Measurements from ENCODE around the gene MAP3K6. TPM values are rescaled to one million over a fixed set of nuclear protein-coding genes. Genes with fewer than 3 reads are reported as not detected.
A peak's percentile ranks its signal among the peaks of the same experiment; 100 is the strongest.

MAP3K6 gene
- total and polyA plus RNA-seq, 8 donors: 11.8 to 83.3 (median 16.2) TPM

DNA sequence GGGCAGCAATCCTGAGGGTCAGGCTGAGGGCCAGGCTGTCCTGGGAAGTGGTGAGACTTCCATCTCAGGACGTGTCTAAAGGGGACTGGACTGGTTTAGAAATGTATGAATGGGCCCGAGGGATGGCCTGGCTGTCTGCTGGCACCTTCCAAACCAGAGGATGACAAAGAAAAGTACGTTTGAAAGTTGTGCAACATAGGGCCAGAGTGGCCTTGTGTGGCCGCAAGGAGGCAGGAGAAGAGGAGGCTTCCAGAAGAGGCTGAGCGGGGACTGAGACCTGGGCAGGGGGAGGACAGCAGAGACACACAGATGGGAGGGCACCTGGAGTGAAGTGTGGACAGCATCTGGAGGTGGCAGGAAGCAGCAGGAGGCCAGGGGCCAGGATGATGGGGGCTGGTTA lies 27.5 kb downstream of the MAP3K6 start:
- Histone ChIP-seq H3K4me3 (no peak overlapping the region), H3K27me3 (no peaks in the 10 kb centered on the region), H3K27ac (no peak overlapping the region), H3K4me1 (peaks cover 10 to 38% of the 10 kb centered on the region in 2 donors), H3K36me3 (peaks cover 0 to 32% of the 10 kb centered on the region in 2 donors), H3K9me3 (no peaks in the 10 kb centered on the region)
- intact Hi-C loops (cut with DNase I): no loop called here
- ATAC-seq: no peak
- peak in 1 of 4 donors; percentile 33 for DNase-seq
- TF ChIP-seq, protein P1, sequence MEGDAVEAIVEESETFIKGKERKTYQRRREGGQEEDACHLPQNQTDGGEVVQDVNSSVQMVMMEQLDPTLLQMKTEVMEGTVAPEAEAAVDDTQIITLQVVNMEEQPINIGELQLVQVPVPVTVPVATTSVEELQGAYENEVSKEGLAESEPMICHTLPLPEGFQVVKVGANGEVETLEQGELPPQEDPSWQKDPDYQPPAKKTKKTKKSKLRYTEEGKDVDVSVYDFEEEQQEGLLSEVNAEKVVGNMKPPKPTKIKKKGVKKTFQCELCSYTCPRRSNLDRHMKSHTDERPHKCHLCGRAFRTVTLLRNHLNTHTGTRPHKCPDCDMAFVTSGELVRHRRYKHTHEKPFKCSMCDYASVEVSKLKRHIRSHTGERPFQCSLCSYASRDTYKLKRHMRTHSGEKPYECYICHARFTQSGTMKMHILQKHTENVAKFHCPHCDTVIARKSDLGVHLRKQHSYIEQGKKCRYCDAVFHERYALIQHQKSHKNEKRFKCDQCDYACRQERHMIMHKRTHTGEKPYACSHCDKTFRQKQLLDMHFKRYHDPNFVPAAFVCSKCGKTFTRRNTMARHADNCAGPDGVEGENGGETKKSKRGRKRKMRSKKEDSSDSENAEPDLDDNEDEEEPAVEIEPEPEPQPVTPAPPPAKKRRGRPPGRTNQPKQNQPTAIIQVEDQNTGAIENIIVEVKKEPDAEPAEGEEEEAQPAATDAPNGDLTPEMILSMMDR (IDR thresholded peaks at IDR 0.05): no peak

DNA sequence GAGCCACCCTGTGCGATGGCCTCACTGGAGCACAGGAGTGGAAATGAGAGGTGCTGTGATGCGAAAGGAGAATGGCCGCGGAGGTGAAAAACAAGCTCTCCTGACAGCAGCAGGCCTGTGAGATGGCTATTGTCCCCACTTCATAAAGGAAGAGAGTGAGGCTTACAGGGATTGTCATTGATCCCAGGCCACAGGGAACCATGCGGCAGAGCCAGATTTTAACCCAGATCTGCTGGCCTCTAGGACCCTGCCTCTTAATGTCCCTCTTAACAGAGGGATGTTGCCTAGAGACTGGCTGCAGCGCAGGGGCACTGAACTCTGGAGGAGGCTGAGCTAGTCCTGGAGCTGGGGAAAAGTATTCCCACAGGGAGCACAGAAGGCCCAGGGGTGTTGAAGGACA lies 28.0 kb downstream of the MAP3K6 start:
- DNase-seq: peak in 1 of 4 donors; percentile 20
- intact Hi-C loops (cut with DNase I): no loop called here
- Histone ChIP-seq H3K36me3 (peaks cover 0 to 37% of the 10 kb centered on the region in 2 donors), H3K9me3 (no peaks in the 10 kb centered on the region), H3K4me3 (no peak overlapping the region), H3K4me1 (peaks cover 7 to 33% of the 10 kb centered on the region in 2 donors), H3K27ac (no peak overlapping the region), H3K27me3 (no peaks in the 10 kb centered on the region)
- ATAC-seq: no peak
- TF ChIP-seq, protein P1 (IDR thresholded peaks at IDR 0.05): no peak

DNA sequence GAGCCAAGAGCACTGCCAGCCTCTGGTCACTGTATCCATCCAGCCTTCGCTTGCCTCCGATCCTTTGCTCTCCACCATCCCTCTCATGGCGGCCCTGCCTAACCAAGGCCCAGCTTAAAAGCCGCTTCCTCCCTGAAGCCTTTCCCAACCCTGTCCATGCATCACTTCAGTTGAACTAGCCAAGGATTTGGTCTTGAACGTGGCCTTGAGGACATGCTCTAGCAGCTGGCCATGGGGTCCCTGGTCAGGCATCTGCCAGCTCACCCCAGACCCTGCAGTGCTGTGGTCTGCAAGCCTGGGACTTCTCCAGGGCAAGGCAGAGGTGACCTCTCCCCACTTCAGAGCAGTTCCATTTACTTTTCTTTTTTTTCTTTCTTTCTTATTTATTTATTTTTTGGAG lies 30.0 kb downstream of the MAP3K6 start:
- Histone ChIP-seq H3K27ac (no peak overlapping the region), H3K36me3 (peaks cover 0 to 57% of the 10 kb centered on the region in 2 donors), H3K27me3 (no peaks in the 10 kb centered on the region), H3K4me3 (no peak overlapping the region), H3K9me3 (no peaks in the 10 kb centered on the region), H3K4me1 (peaks cover 0 to 20% of the 10 kb centered on the region in 2 donors)
- intact Hi-C loops (cut with DNase I): no loop called here
- TF ChIP-seq, protein P1 (IDR thresholded peaks at IDR 0.05): no peak
- no peak for ATAC-seq
- DNase-seq: peak in 1 of 4 donors; percentile 58

DNA sequence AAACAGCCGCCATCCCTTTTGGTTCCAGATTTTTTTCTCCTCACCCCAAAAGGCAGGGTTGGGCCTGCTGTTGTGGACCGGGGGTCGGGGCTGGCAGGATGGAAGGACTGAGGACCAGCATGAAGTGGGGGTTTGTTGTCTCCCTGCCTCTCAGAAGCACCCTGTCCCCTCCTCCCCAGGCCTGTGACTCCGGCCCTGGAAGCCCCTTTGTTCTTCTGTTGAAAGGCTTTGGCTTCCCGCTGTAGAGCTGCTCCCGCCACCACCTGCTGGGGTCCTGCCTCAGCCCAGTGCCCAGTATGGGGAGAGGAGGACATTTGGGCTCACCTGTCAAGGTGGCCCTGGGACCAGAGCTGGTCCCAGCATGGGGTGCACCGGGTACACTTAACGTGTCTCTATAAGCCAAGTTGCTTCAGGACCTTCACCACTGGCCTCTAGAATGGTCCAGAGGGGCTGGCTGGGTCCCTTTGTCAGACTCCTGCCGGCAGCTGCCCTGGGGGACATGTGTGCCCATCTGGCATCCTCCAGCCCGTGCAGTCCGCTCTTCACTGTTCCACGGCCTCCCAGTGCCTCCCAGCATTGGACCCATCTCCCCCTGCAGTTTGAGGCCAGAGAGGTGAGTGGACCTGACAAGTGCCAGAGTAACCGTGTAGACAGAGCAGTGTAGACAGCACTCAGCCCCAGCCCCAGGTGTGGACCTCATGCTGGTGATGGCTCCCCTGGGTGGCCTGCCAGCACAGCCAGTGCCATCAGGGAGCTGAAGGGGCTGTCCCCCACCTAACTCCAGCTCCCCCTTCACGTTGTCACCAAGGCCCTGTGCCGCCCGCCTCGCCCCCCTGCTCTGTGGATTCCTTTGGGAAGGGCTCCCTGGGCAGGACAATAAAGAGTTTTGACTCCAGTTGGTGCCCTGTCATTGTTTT lies 31.0 kb downstream of the MAP3K6 start:
- Histone ChIP-seq H3K9me3 (no peaks in the 10 kb centered on the region), H3K4me1 (peaks cover 0 to 10% of the 10 kb centered on the region in 2 donors), H3K4me3 (no peak overlapping the region), H3K27ac (no peak overlapping the region), H3K27me3 (no peaks in the 10 kb centered on the region), H3K36me3 (peaks cover 0 to 67% of the 10 kb centered on the region in 2 donors)
- peak in 1 of 4 donors; percentile 51 for DNase-seq
- no peak for ATAC-seq
- intact Hi-C loops (cut with DNase I): no loop called here
- TF ChIP-seq, protein P1 (IDR thresholded peaks at IDR 0.05): no peak

DNA sequence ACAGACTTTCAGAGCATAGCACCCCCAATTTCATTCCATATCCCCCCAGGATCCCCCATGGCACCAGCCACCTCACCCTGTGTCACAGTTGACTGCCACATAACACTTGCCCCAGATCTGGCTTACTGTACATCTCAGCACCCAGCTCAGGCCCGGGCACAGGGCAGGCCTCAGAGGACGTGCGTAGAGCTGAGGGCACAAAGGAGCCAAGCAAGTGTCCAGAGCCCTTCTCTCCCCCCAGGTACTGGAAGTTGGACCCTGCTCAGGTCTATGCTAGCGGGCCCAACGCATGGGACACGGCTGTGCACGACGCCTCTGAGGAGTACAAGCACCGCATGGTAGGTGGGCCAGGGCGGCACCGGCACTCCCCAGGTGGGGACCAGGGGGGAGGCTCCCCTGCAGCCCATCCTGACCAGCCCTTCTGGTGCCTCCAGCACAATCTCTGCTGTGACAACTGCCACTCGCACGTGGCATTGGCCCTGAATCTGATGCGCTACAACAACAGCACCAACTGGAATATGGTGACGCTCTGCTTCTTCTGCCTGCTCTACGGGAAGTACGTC lies 33.0 kb downstream of the MAP3K6 start:
- ATAC-seq (no peak), DNase-seq (peak in 1 of 4 donors; percentile 61)
- Histone ChIP-seq H3K27me3 (no peaks in the 10 kb centered on the region), H3K27ac (no peak overlapping the region), H3K4me1 (peaks cover 0 to 16% of the 10 kb centered on the region in 2 donors), H3K4me3 (no peak overlapping the region), H3K36me3 (peaks cover 0 to 85% of the 10 kb centered on the region in 2 donors), H3K9me3 (no peaks in the 10 kb centered on the region)
- intact Hi-C loops (cut with DNase I): no loop called here
- TF ChIP-seq, protein P1 (IDR thresholded peaks at IDR 0.05): no peak

Data from left lung (tissue), 10 donors.